Endothelial cell of umbilical vein (primary cell): ENCODE data around the gene RAD18. TPM values are rescaled to one million over a fixed set of nuclear protein-coding genes. Genes with fewer than 3 reads are reported as not detected.

Experiments
- BruUV-seq: library from RNA; stranded (reverse); fragments of 400-500 nt; replicated peaks from 2 replicates; lab custom pipeline; 2021; lab: Mats Ljungman, UMichigan
- CTCF ChIA-PET: fragments of 300-600, 350-600 bp; sonication (Branson Sonifier 250); formaldehyde crosslinking; loops from one replicate; lab custom pipeline; 2021; ENCODE audit warnings: antibody characterized with exemption, inconsistent platforms; lab: Charles Lee
- POLR2A ChIA-PET: fragments of 300-600, 350-600 bp; sonication (Branson Sonifier 250); formaldehyde crosslinking; loops from one replicate; lab custom pipeline; 2021; ENCODE audit warnings: antibody characterized with exemption, inconsistent platforms; lab: Charles Lee
- DNase-seq: peaks from one replicate; pipeline ENCODE4 v3.0.0-alpha.2; 2011; ENCODE audit warnings: low read depth, low spot score
- FAIRE-seq: peaks from 2 replicates; lab custom pipeline; 2011; peaks lifted over from hg19 to GRCh38; lab: Jason Lieb, UNC
- H2AFZ ChIP-seq: 2 replicates; pipeline ENCODE4 v1.6.0; 2012; ENCODE audit warnings: low read depth, low read length, control low read depth, inconsistent platforms
- H3K27ac ChIP-seq: 2 replicates; pipeline ENCODE4 v1.5.1; 2011; ENCODE audit warnings: low read depth, mild to moderate bottlenecking, control low read depth, low read length, moderate library complexity; ENCODE audit not compliant: insufficient read depth
- H3K27me3 ChIP-seq, 2 experiments: 2 replicates each; pipeline versions ENCODE4 v1.6.0 to v1.6.1; 2011; ENCODE audit warnings: low read length in 2 of 2, mixed read lengths in 1 of 2; ENCODE audit not compliant: control insufficient read depth in 2 of 2, insufficient read depth in 2 of 2
- H3K36me3 ChIP-seq, 2 experiments: 2 replicates in 1 of 2; 3 replicates in 1 of 2; pipeline ENCODE4 v1.5.1; 2011; ENCODE audit warnings: low read length in 2 of 2, mild to moderate bottlenecking in 1 of 2, moderate library complexity in 1 of 2; ENCODE audit not compliant: control insufficient read depth in 2 of 2, insufficient read depth in 2 of 2; ENCODE audit errors: extremely low read depth in 1 of 2
- H3K4me1 ChIP-seq: 3 replicates; pipeline ENCODE4 v1.5.1; 2011; ENCODE audit warnings: mild to moderate bottlenecking, low read length; ENCODE audit not compliant: control insufficient read depth, insufficient read depth; ENCODE audit errors: extremely low read depth
- H3K4me2 ChIP-seq: 2 replicates; pipeline ENCODE4 v1.6.1; 2011; ENCODE audit warnings: low read length, control low read depth, mixed read lengths; ENCODE audit not compliant: insufficient read depth
- H3K4me3 ChIP-seq, 3 experiments: fragments of 200-600 bp in 1 of 3; sonication (generic), shearing (Covaris generic) in 1 of 3; replicated peaks in 1 of 3; 2 replicates each; pipeline ENCODE4 v1.5.1; 2011 to 2016; ENCODE audit warnings: control low read depth in 3 of 3, low read length in 3 of 3, mild to moderate bottlenecking in 2 of 3, inconsistent platforms in 1 of 3, low read depth in 1 of 3, moderate library complexity in 1 of 3; ENCODE audit not compliant: insufficient read depth in 1 of 3
- H3K79me2 ChIP-seq: 2 replicates; pipeline ENCODE4 v1.6.0; 2012; ENCODE audit warnings: low read length, inconsistent platforms; ENCODE audit not compliant: control insufficient read depth, insufficient read depth
- H3K9ac ChIP-seq: replicated peaks from 2 replicates; pipeline ENCODE3; 2011; ENCODE audit warnings: low read length, control low read depth; ENCODE audit not compliant: insufficient read depth; ENCODE audit errors: extremely low read depth
- H3K9me1 ChIP-seq: replicated peaks from 3 replicates; pipeline ENCODE4 v1.6.0; 2011; ENCODE audit warnings: mild to moderate bottlenecking, low read length; ENCODE audit not compliant: control insufficient read depth, insufficient read depth; ENCODE audit errors: extremely low read depth
- H3K9me3 ChIP-seq: replicated peaks from 2 replicates; pipeline ENCODE4 v1.5.1; 2012; ENCODE audit warnings: low read length, inconsistent platforms; ENCODE audit not compliant: control insufficient read depth, insufficient read depth
- H4K20me1 ChIP-seq: replicated peaks from 2 replicates; pipeline ENCODE3; 2011; ENCODE audit warnings: mild to moderate bottlenecking, low read length; ENCODE audit not compliant: control insufficient read depth, insufficient read depth; ENCODE audit errors: extremely low read depth
- CTCF ChIP-seq, 2 donors: IDR thresholded peaks; 1 replicate in 1 of 2; 2 replicates in 1 of 2; pipeline ENCODE4 v1.5.1; 2011; ENCODE audit warnings: low read length in 2 of 2, mild to moderate bottlenecking in 2 of 2, moderate library complexity in 2 of 2, control low read depth in 1 of 2, inconsistent platforms in 1 of 2, low read depth in 1 of 2; ENCODE audit not compliant: insufficient read depth in 1 of 2; ENCODE audit errors: extremely low read depth in 1 of 2
- EZH2 ChIP-seq: IDR thresholded peaks from 2 replicates; pipeline ENCODE4 v1.6.1; 2012; ENCODE audit warnings: borderline replicate concordance, low read depth, mild to moderate bottlenecking, moderate library complexity, low read length, inconsistent platforms; ENCODE audit not compliant: severe bottlenecking
- FOS ChIP-seq: IDR thresholded peaks from 2 replicates; pipeline ENCODE4 v1.6.1; 2011; ENCODE audit warnings: mild to moderate bottlenecking, low read length, moderate library complexity, borderline replicate concordance; ENCODE audit not compliant: insufficient read depth
- GATA2 ChIP-seq: IDR thresholded peaks from 2 replicates; pipeline ENCODE4 v1.7.0; 2011; ENCODE audit warnings: low read depth, mild to moderate bottlenecking, moderate library complexity, mixed read lengths, low read length; ENCODE audit not compliant: insufficient read length, insufficient read depth
- JUN ChIP-seq: IDR thresholded peaks from 2 replicates; pipeline ENCODE4 v1.6.1; 2011; ENCODE audit warnings: borderline replicate concordance, low read depth; ENCODE audit not compliant: insufficient read length, insufficient read depth
- MYC ChIP-seq: IDR thresholded peaks from one replicate; pipeline ENCODE4 v1.6.1; 2011; ENCODE audit warnings: mild to moderate bottlenecking, low read depth, low read length
- POLR2A ChIP-seq: IDR thresholded peaks from 2 replicates; pipeline ENCODE4 v1.6.1; 2012; ENCODE audit warnings: low read depth, mild to moderate bottlenecking, control low read depth, low read length
- POLR2AphosphoS5 ChIP-seq: IDR thresholded peaks from 2 replicates; pipeline ENCODE4 v1.6.1; 2012; ENCODE audit warnings: low read depth, mild to moderate bottlenecking, control low read depth, low read length, moderate library complexity; ENCODE audit not compliant: insufficient read depth
- dilution Hi-C: fragments of 300-500 bp; cut with MboI; formaldehyde crosslinking; loops from one replicate; pipeline ENCODE4 v1.15.0; 2019; ENCODE audit warnings: low sequenced_read_pairs; ENCODE audit not compliant: extremely low pct_ligation_motif_present
- intact Hi-C: fragments of 100-400 bp; cut with micrococcal nuclease; formaldehyde crosslinking; loops from one replicate; pipeline ENCODE4 v1.10.0; 2022
- polyA plus RNA-seq, 4 experiments: library from polyadenylated mRNA; depleted of rRNA in 3 of 4; stranded (reverse) in 3 of 4; unstranded in 1 of 4; fragments of >200 nt; gene quantifications; 2 replicates each; pipeline versions ENCODE4 v1.2.1 to v1.2.3, GENCODE V29; 2011 to 2012; ENCODE audit warnings: missing spikeins in 1 of 4
- total RNA-seq: library from RNA; stranded (reverse); gene quantifications from 2 replicates; pipeline ENCODE4 v1.2.3, GENCODE V29; 2021
- TF ChIP-seq, protein P1 (sequence below): IDR thresholded peaks from 2 replicates; pipeline ENCODE4 v1.6.1; 2011; ENCODE audit not compliant: insufficient read depth, insufficient read length

RAD18 gene
- total and polyA plus RNA-seq, 2 donors (not counting 3 experiments of a cell fraction or from before 2014, with no cell fraction given) = 7.9 to 23.8 TPM

- H2AFZ ChIP-seq = no peak overlapping the region
- intact Hi-C loops = no loop called here
- DNase-seq (no peak), FAIRE-seq (no peak)
- TF ChIP-seq CTCF (IDR thresholded peaks at IDR 0.05; ENCODE audit: extremely low read depth in 1 of 2, insufficient read depth in 1 of 2, low read depth in 1 of 2, low read length in 2 of 2) (no peak), GATA2 (no peak), JUN (no peak), FOS (no peak), POLR2AphosphoS5 (no peak), MYC (no peak), POLR2A (no peak), EZH2 (no peak)
- TF ChIP-seq, protein P1, sequence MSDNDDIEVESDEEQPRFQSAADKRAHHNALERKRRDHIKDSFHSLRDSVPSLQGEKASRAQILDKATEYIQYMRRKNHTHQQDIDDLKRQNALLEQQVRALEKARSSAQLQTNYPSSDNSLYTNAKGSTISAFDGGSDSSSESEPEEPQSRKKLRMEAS = no peak
- H3K36me3 ChIP-seq = no peaks in the 10 kb centered on the region
- H4K20me1 ChIP-seq = no peaks in the 10 kb centered on the region
- H3K27me3 ChIP-seq = no peaks in the 10 kb centered on the region
- no peaks in the 10 kb centered on the region for H3K9me3 ChIP-seq
- H3K9ac ChIP-seq = no peak overlapping the region
- H3K4me3 ChIP-seq = no peak overlapping the region
- no peaks in the 10 kb centered on the region for H3K9me1 ChIP-seq
- dilution Hi-C loops = no loop called here
- CTCF ChIA-PET = no interaction called here
- no peak overlapping the region for H3K27ac ChIP-seq
- BruUV-seq = no TSS peak
- H3K4me2 ChIP-seq = no peak overlapping the region
- peaks cover 65% of the 10 kb centered on the region for H3K79me2 ChIP-seq
- no peaks in the 10 kb centered on the region for H3K4me1 ChIP-seq
- POLR2A ChIA-PET = no interaction called here
Observed at GRCh38 chr3:8952130-8952529, 11.1 kb downstream of the RAD18 start.
